GM18505 (cell line): ENCODE data around the gene P2RY14.

Experiments used
- ATAC-seq: cut with Tn5 transposase; IDR thresholded peaks from one replicate; pipeline ENCODE4 v1.9.1; 2021; ENCODE audit not compliant: unreplicated experiment
- POLR2A ChIP-seq: IDR thresholded peaks from 4 replicates; pipeline ENCODE4 v1.6.1; 2011; ENCODE audit warnings: borderline replicate concordance; ENCODE audit not compliant: insufficient read depth, insufficient read length; ENCODE audit errors: extremely low read depth

The P2RY14 gene

GRCh38 chr3:151210676-151211381 is 67.5 kb downstream of the P2RY14 start:
- peak; percentile 84 for ATAC-seq
- TF ChIP-seq POLR2A, result no peak

GRCh38 chr3:151209654-151210053 is 68.7 kb downstream of the P2RY14 start:
- no peak for TF ChIP-seq POLR2A
- ATAC-seq, result no peak

GRCh38 chr3:151206201-151206600 is 72.1 kb downstream of the P2RY14 start:
- no peak for TF ChIP-seq POLR2A
- ATAC-seq, result no peak

- no peak for ATAC-seq
- no peak for TF ChIP-seq POLR2A
Observed at GRCh38 chr3:151205482-151205881, 72.9 kb downstream of the P2RY14 start.

- no peak for TF ChIP-seq POLR2A
- no peak for ATAC-seq
Observed at GRCh38 chr3:151204530-151205402, 73.6 kb downstream of the P2RY14 start.

- no peak for TF ChIP-seq POLR2A
- ATAC-seq, result peak; percentile 81
Observed at GRCh38 chr3:151203051-151203420, 75.3 kb downstream of the P2RY14 start, which contains the start of gene GPR171. Gene GPR171, minus strand, starts transcription at chr3:151203216. Its CDS starts 3,830 bp downstream, at chr3:151199386.

GRCh38 chr3:151201051-151201730 is 77.2 kb downstream of the P2RY14 start:
- no peak for TF ChIP-seq POLR2A
- no peak for ATAC-seq

- no peak for TF ChIP-seq POLR2A
- no peak for ATAC-seq
Observed at GRCh38 chr3:151200586-151200985, 77.8 kb downstream of the P2RY14 start.

- no peak for TF ChIP-seq POLR2A
- no peak for ATAC-seq
Observed at GRCh38 chr3:151199554-151200438, 78.5 kb downstream of the P2RY14 start.

GRCh38 chr3:151198849-151199248 is 79.5 kb downstream of the P2RY14 start:
- TF ChIP-seq POLR2A, result no peak
- ATAC-seq, result no peak

- ATAC-seq, result no peak
- TF ChIP-seq POLR2A, result no peak
Observed at GRCh38 chr3:151197981-151198767, 80.2 kb downstream of the P2RY14 start.

GRCh38 chr3:151197228-151197627 is 81.1 kb downstream of the P2RY14 start:
- TF ChIP-seq POLR2A, result no peak

More at GRCh38 chr3:151197228-151197627, 81.1 kb downstream of the P2RY14 start:
- ATAC-seq, result no peak
